Neuronal stem cell (in vitro differentiated cells): ENCODE measurements around the gene CALU.

Experiments used
- DNase-seq: peaks from one replicate; pipeline ENCODE4 v3.0.0-alpha.2; 2013; ENCODE audit warnings: low spot score
- H2AFZ ChIP-seq: one replicate; pipeline ENCODE4 v1.6.1; 2013; ENCODE audit warnings: mild to moderate bottlenecking, low read length, inconsistent platforms
- H2AK5ac ChIP-seq: 2 replicates; pipeline ENCODE4 v1.6.1; 2013; ENCODE audit warnings: low read depth, mild to moderate bottlenecking, inconsistent platforms, low read length, moderate library complexity, mixed read lengths
- H2BK120ac ChIP-seq: 2 replicates; pipeline ENCODE4 v1.6.1; 2013; ENCODE audit warnings: low read depth, mild to moderate bottlenecking, inconsistent platforms, low read length, moderate library complexity, mixed read lengths
- H2BK12ac ChIP-seq: one replicate; pipeline ENCODE4 v1.6.1; 2013; ENCODE audit warnings: low read length, inconsistent platforms
- H2BK15ac ChIP-seq: 2 replicates; pipeline ENCODE4 v1.6.1; 2013; ENCODE audit warnings: mild to moderate bottlenecking, low read length, inconsistent platforms, mixed read lengths
- H2BK5ac ChIP-seq: one replicate; pipeline ENCODE4 v1.6.1; 2013; ENCODE audit warnings: inconsistent platforms, mild to moderate bottlenecking, low read length, moderate library complexity
- H3K14ac ChIP-seq: one replicate; pipeline ENCODE4 v1.6.1; 2013; ENCODE audit warnings: low read length, inconsistent platforms
- H3K18ac ChIP-seq: 2 replicates; pipeline ENCODE4 v1.6.1; 2013; ENCODE audit warnings: low read length, inconsistent platforms
- H3K23ac ChIP-seq: 2 replicates; pipeline ENCODE4 v1.6.1; 2013; ENCODE audit warnings: low read depth, mild to moderate bottlenecking, mixed read lengths, low read length, inconsistent platforms; ENCODE audit not compliant: poor library complexity
- H3K27ac ChIP-seq: replicated peaks from 3 replicates; pipeline ENCODE4 v1.5.1; 2013; ENCODE audit warnings: low read length, inconsistent platforms
- H3K27me3 ChIP-seq, 3 experiments: 2 replicates each; pipeline ENCODE4 v1.6.1; 2013; ENCODE audit warnings: low read length in 3 of 3, mild to moderate bottlenecking in 2 of 3, inconsistent platforms in 1 of 3, low read depth in 1 of 3, mixed read lengths in 1 of 3, moderate library complexity in 1 of 3; ENCODE audit not compliant: control insufficient read depth in 3 of 3, insufficient read depth in 3 of 3
- H3K36me3 ChIP-seq, 2 donors: replicated peaks in 1 of 2; 2 replicates each; pipeline ENCODE4 v1.6.1; 2013; ENCODE audit warnings: low read length in 2 of 2; ENCODE audit not compliant: control insufficient read depth in 2 of 2, insufficient read depth in 2 of 2
- H3K4ac ChIP-seq: 2 replicates; pipeline ENCODE4 v1.6.1; 2013; ENCODE audit warnings: inconsistent platforms, mild to moderate bottlenecking, low read length, moderate library complexity
- H3K4me1 ChIP-seq, 2 donors: 1 replicate in 1 of 2; 2 replicates in 1 of 2; pipeline ENCODE4 v1.6.1; 2013; ENCODE audit warnings: low read length in 2 of 2, low read depth in 1 of 2; ENCODE audit not compliant: control insufficient read depth in 2 of 2, insufficient read depth in 1 of 2
- H3K4me2 ChIP-seq: one replicate; pipeline ENCODE4 v1.6.1; 2013; ENCODE audit warnings: mild to moderate bottlenecking, low read length, inconsistent platforms; ENCODE audit not compliant: insufficient read depth, poor library complexity, severe bottlenecking
- H3K4me3 ChIP-seq, 2 donors: 2 replicates each; pipeline ENCODE4 v1.5.1; 2013; ENCODE audit warnings: low read length in 2 of 2, mild to moderate bottlenecking in 2 of 2, inconsistent platforms in 1 of 2, moderate library complexity in 1 of 2
- H3K79me1 ChIP-seq: one replicate; pipeline ENCODE4 v1.6.1; 2013; ENCODE audit warnings: low read depth, mild to moderate bottlenecking, inconsistent platforms, low read length, moderate library complexity
- H3K9ac ChIP-seq: one replicate; pipeline ENCODE4 v1.6.1; 2013; ENCODE audit warnings: mild to moderate bottlenecking, low read depth, low read length, inconsistent platforms; ENCODE audit not compliant: poor library complexity
- H3K9me3 ChIP-seq, 2 donors: replicated peaks in 1 of 2; 2 replicates each; pipeline versions ENCODE3 to v1.6.1; 2013; ENCODE audit warnings: low read length in 2 of 2, mild to moderate bottlenecking in 2 of 2, inconsistent platforms in 1 of 2, low read depth in 1 of 2, mixed read lengths in 1 of 2, moderate library complexity in 1 of 2; ENCODE audit not compliant: control insufficient read depth in 2 of 2, insufficient read depth in 1 of 2
- H4K8ac ChIP-seq: one replicate; pipeline ENCODE4 v1.6.1; 2013; ENCODE audit warnings: low read depth, mild to moderate bottlenecking, inconsistent platforms, low read length, moderate library complexity
- H4K91ac ChIP-seq: one replicate; pipeline ENCODE4 v1.6.1; 2013; ENCODE audit warnings: low read length, low read depth, mild to moderate bottlenecking, inconsistent platforms; ENCODE audit not compliant: poor library complexity
- WGBS, 2 donors: extraction: QIAGEN DNeasy Blood & Tissue Kit; methylation state at CpG; one replicate each; pipeline ENCODE4 v1.1.7; 2013; ENCODE audit warnings: missing lambda C conversion rate in 2 of 2, mixed read lengths in 1 of 2; ENCODE audit not compliant: insufficient read length in 2 of 2, insufficient replicate concordance in 1 of 2; ENCODE audit errors: extremely low coverage in 2 of 2; 5-methylcytosine and 5-hydroxymethylcytosine counted together

Gene CALU

GRCh38 chr7:128801003-128801402 is 61.8 kb downstream of the CALU start:
- peaks cover 44 to 62% of the 10 kb centered on the region in 2 donors for H3K36me3 ChIP-seq
- H3K9ac ChIP-seq, result no peak overlapping the region

GRCh38 chr7:128801667-128802418 is 62.7 kb downstream of the CALU start:
- H3K4me2 ChIP-seq, result no peak overlapping the region
- WGBS, 2 donors, result no CpG with 5 or more reads among the region's 2 CpGs
- H4K91ac ChIP-seq, result no peak overlapping the region
- no peaks in the 10 kb centered on the region for H3K27me3 ChIP-seq
- H3K27ac ChIP-seq, result no peak overlapping the region
- H4K8ac ChIP-seq, result no peak overlapping the region
- peaks cover 0 to 3% of the 10 kb centered on the region in 2 donors for H3K9me3 ChIP-seq
- H3K4me1 ChIP-seq, result no peaks in the 10 kb centered on the region
- H3K9ac ChIP-seq, result no peak overlapping the region
- H2BK12ac ChIP-seq, result no peak overlapping the region
- H3K36me3 ChIP-seq, result peaks cover 50 to 65% of the 10 kb centered on the region in 2 donors
- no peak overlapping the region for H3K14ac ChIP-seq
- H3K4ac ChIP-seq, result no peak overlapping the region
- no peak overlapping the region for H3K18ac ChIP-seq
- H2BK5ac ChIP-seq, result no peak overlapping the region
- no peak overlapping the region for H3K4me3 ChIP-seq
- H2AFZ ChIP-seq, result no peak overlapping the region
- no peaks in the 10 kb centered on the region for H3K79me1 ChIP-seq
- no peak overlapping the region for H2AK5ac ChIP-seq
- no peak for DNase-seq
- H2BK120ac ChIP-seq, result no peak overlapping the region
- no peak overlapping the region for H2BK15ac ChIP-seq
- H3K23ac ChIP-seq, result no peak overlapping the region

More at GRCh38 chr7:128801003-128801402, 61.8 kb downstream of the CALU start:
- Histone ChIP-seq H3K9me3 (peaks cover 2 to 3% of the 10 kb centered on the region in 2 donors), H3K4me1 (no peaks in the 10 kb centered on the region), H4K91ac (no peak overlapping the region), H2AFZ (no peak overlapping the region), H3K4me2 (no peak overlapping the region), H3K27ac (no peak overlapping the region), H2AK5ac (no peak overlapping the region), H3K4me3 (no peak overlapping the region), H2BK5ac (no peak overlapping the region), H3K14ac (no peak overlapping the region), H3K4ac (no peak overlapping the region), H3K18ac (no peak overlapping the region), H3K79me1 (no peaks in the 10 kb centered on the region), H4K8ac (no peak overlapping the region), H2BK12ac (no peak overlapping the region), H3K23ac (no peak overlapping the region), H2BK120ac (no peak overlapping the region), H2BK15ac (no peak overlapping the region), H3K27me3 (no peaks in the 10 kb centered on the region)
- no CpG with 5 or more reads among the region's 9 CpGs for WGBS, 2 donors
- DNase-seq, result no peak

- H3K36me3 ChIP-seq, result peaks cover 54 to 78% of the 10 kb centered on the region in 2 donors
- H3K4me1 ChIP-seq, result no peaks in the 10 kb centered on the region
- WGBS, 2 donors, result no CpG with 5 or more reads among the region's 6 CpGs
Measured at GRCh38 chr7:128804484-128804883, 65.3 kb downstream of the CALU start.

GRCh38 chr7:128805225-128805624 is 66.1 kb downstream of the CALU start:
- no peak overlapping the region for H2AK5ac ChIP-seq
- H2BK15ac ChIP-seq, result no peak overlapping the region
- no peak overlapping the region for H3K4me3 ChIP-seq
- H3K27ac ChIP-seq, result no peak overlapping the region
- no peak overlapping the region for H3K23ac ChIP-seq
- H3K36me3 ChIP-seq, result peaks cover 58 to 86% of the 10 kb centered on the region in 2 donors
- WGBS, 2 donors, result no CpG with 5 or more reads among the region's 5 CpGs
- no peak overlapping the region for H4K8ac ChIP-seq
- H2BK5ac ChIP-seq, result no peak overlapping the region
- no peak overlapping the region for H3K4ac ChIP-seq
- H3K4me1 ChIP-seq, result no peaks in the 10 kb centered on the region
- H2BK120ac ChIP-seq, result no peak overlapping the region
- no peak overlapping the region for H3K4me2 ChIP-seq
- no peak overlapping the region for H2BK12ac ChIP-seq
- no peak overlapping the region for H4K91ac ChIP-seq
- no peak overlapping the region for H3K14ac ChIP-seq
- H3K27me3 ChIP-seq, result no peaks in the 10 kb centered on the region
- H3K9me3 ChIP-seq, result no peaks in the 10 kb centered on the region
- H2AFZ ChIP-seq, result no peak overlapping the region
- H3K18ac ChIP-seq, result no peak overlapping the region
- H3K79me1 ChIP-seq, result no peaks in the 10 kb centered on the region
- no peak overlapping the region for H3K9ac ChIP-seq
- DNase-seq, result no peak

More at GRCh38 chr7:128804484-128804883, 65.3 kb downstream of the CALU start:
- Histone ChIP-seq H3K14ac (no peak overlapping the region), H3K9me3 (no peaks in the 10 kb centered on the region), H3K9ac (no peak overlapping the region), H2BK12ac (no peak overlapping the region), H3K27ac (no peak overlapping the region), H3K4ac (no peak overlapping the region), H4K8ac (no peak overlapping the region), H3K18ac (no peak overlapping the region), H3K79me1 (no peaks in the 10 kb centered on the region), H2AFZ (no peak overlapping the region), H3K23ac (no peak overlapping the region), H4K91ac (no peak overlapping the region), H2BK120ac (no peak overlapping the region), H2BK15ac (no peak overlapping the region), H2BK5ac (no peak overlapping the region), H3K4me3 (no peak overlapping the region), H2AK5ac (no peak overlapping the region), H3K4me2 (no peak overlapping the region), H3K27me3 (no peaks in the 10 kb centered on the region)
- DNase-seq, result no peak
